HepG2 (cell line): ENCODE measurements around the gene E2F1. TPM values are rescaled to one million over a fixed set of nuclear protein-coding genes. Genes with fewer than 3 reads are reported as not detected.
A peak's percentile ranks its signal among the peaks of the same experiment; 100 is the strongest.

Experiments used
- ARID4A ChIP-seq: sonication (generic); formaldehyde crosslinking; IDR thresholded peaks from 2 replicates; pipeline ENCODE4 v1.5.0; 2020; ENCODE audit warnings: mild to moderate bottlenecking, missing genetic modification reagents, borderline replicate concordance
- EP300 ChIP-seq, 3 experiments: sonication (generic) in 1 of 3; formaldehyde crosslinking in 1 of 3; IDR thresholded peaks; 2 replicates each; pipeline versions ENCODE4 v1.5.1 to v1.6.1; 2011 to 2020; ENCODE audit warnings: low read depth in 2 of 3, low read length in 2 of 3, borderline replicate concordance in 1 of 3, improper control_type of control experiment in 1 of 3, mild to moderate bottlenecking in 1 of 3, missing genetic modification reagents in 1 of 3, moderate library complexity in 1 of 3
- MLXIP ChIP-seq: sonication (generic); formaldehyde crosslinking; IDR thresholded peaks from 2 replicates; pipeline ENCODE4 v1.9.0; 2021; ENCODE audit warnings: missing genetic modification reagents, borderline replicate concordance
- NFRKB ChIP-seq: fragments of 450-650 bp; IDR thresholded peaks from 2 replicates; pipeline ENCODE4 v1.6.1; 2017
- PAF1 ChIP-seq: IDR thresholded peaks from 2 replicates; pipeline ENCODE4 v1.6.1; 2016; ENCODE audit warnings: missing genetic modification reagents, missing compliant biosample characterization
- PCBP2 ChIP-seq: fragments of 200-400 bp; formaldehyde crosslinking; optimal IDR thresholded peaks from 2 replicates; pipeline ENCODE3; 2018; ENCODE audit warnings: low read length, low read depth; ENCODE audit not compliant: poor library complexity, severe bottlenecking
- RFX1 ChIP-seq: fragments of 450-650 bp; IDR thresholded peaks from 2 replicates; pipeline ENCODE4 v1.6.1; 2017
- SAP130 ChIP-seq: IDR thresholded peaks from 2 replicates; pipeline ENCODE4 v1.6.1; 2016; ENCODE audit warnings: low read depth
- SATB2 ChIP-seq: sonication (generic); formaldehyde crosslinking; IDR thresholded peaks from 2 replicates; pipeline ENCODE4 v1.5.0; 2020; ENCODE audit warnings: missing genetic modification reagents
- SMYD3 ChIP-seq: sonication (generic); formaldehyde crosslinking; IDR thresholded peaks from 2 replicates; pipeline ENCODE4 v1.8.1; 2023; ENCODE audit warnings: mild to moderate bottlenecking, missing genetic modification reagents
- SRY ChIP-seq: sonication (generic); formaldehyde crosslinking; IDR thresholded peaks from 2 replicates; pipeline ENCODE4 v1.8.0; 2022; ENCODE audit warnings: mild to moderate bottlenecking, missing genetic modification reagents
- TEAD3 ChIP-seq: optimal IDR thresholded peaks from 2 replicates; pipeline ENCODE3; 2016; ENCODE audit warnings: borderline replicate concordance
- THRA ChIP-seq: sonication (generic); formaldehyde crosslinking; IDR thresholded peaks from 2 replicates; pipeline ENCODE4 v1.4.0; 2020; ENCODE audit warnings: missing genetic modification reagents, borderline replicate concordance
- ZBTB42 ChIP-seq: sonication (generic); formaldehyde crosslinking; IDR thresholded peaks from 2 replicates; pipeline ENCODE4 v1.5.0; 2020; ENCODE audit warnings: mild to moderate bottlenecking, missing genetic modification reagents
- ZNF24 ChIP-seq: fragments of 450-650 bp; IDR thresholded peaks from 2 replicates; pipeline ENCODE4 v1.6.1; 2017; ENCODE audit warnings: antibody characterized with exemption, mild to moderate bottlenecking
- ZNF282 ChIP-seq: fragments of 450-650 bp; IDR thresholded peaks from 2 replicates; pipeline ENCODE4 v1.6.1; 2018; ENCODE audit not compliant: partially characterized antibody
- ZNF597 ChIP-seq: sonication (generic); formaldehyde crosslinking; IDR thresholded peaks from 2 replicates; pipeline ENCODE4 v1.5.0; 2020; ENCODE audit warnings: missing genetic modification reagents
- ZNF839 ChIP-seq: sonication (generic); formaldehyde crosslinking; IDR thresholded peaks from 2 replicates; pipeline ENCODE4 v1.4.0; 2020; ENCODE audit warnings: missing genetic modification reagents, mild to moderate bottlenecking, borderline replicate concordance
- polyA plus RNA-seq, 8 experiments: library from polyadenylated mRNA; depleted of rRNA in 3 of 8; stranded (reverse) in 7 of 8; unstranded in 1 of 8; fragments of >200 nt; fragmentation: Illumina TruSeq in 4 of 8; extraction: Trizol in 4 of 8; gene quantifications; 2 replicates each; pipeline versions ENCODE4 v1.2.1 to v1.2.3, GENCODE V29; 2011 to 2016; ENCODE audit warnings: low read depth in 4 of 8, missing spikeins in 1 of 8, mixed read lengths in 1 of 8; ENCODE audit not compliant: insufficient read depth in 1 of 8
- total RNA-seq, 5 experiments: library from RNA; depleted of rRNA; stranded (reverse); fragments of >200 nt; fragmentation: Illumina TruSeq; extraction: Trizol; gene quantifications; 2 replicates each; pipeline ENCODE4 v1.2.3, GENCODE V29; 2016; ENCODE audit warnings: low read depth in 1 of 5
- TF ChIP-seq, protein P1 (sequence below): sonication (generic); formaldehyde crosslinking; IDR thresholded peaks from 2 replicates; pipeline ENCODE4 v1.4.0; 2020; ENCODE audit warnings: mild to moderate bottlenecking, missing genetic modification reagents

E2F1 gene
- total and polyA plus RNA-seq, 2 of the 13 experiments (the other 11 are each of a cell fraction or from before 2014, with no cell fraction given): 25.5 to 39.4 TPM

DNA sequence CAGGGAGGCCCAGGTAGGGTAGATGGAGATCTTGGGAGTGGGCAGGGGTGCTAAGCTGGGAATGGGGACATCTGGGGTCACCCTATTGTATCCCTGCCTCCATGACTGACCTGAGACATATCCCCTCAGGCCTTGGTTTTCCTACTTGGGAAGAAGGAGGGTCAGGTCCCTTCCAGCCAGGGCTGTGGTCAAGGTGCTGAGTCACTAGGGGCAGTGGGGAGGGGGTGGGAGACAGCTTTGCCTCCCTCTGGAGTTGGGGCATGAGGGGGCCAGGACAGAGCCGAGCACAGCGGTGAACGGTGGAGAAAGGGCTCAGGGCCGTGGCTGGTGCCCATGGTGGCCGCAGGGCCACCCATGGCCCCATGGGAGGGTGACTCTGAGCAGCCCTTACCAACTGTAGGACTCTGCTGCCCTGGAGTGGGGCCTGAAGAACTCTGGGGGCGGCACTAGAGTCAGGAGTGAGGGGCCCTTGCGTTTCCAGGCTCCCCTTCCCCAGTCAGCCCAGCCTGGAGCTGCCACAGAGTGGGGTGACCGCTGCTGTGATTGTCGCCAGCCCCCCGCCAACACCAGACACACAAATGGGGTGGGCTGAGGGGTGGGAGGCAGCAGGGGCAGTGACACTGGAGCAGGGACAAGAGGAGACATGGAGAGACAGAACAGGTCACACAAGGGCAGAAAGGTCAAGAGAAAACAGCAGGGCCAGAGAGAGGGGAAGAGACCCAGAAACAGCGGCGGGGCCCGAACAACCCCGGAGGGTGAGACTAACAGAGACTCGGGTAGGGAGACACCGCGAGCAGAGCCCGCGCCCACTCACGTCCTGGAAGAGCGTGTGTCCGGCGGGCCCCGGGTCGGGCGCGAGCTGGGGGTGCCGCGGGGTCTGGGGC lies 12.5 kb downstream of the E2F1 start (continued):
- TF ChIP-seq ZBTB42: 0 out of 2 replicates have a peak, but pooled peaks have one; percentile 67
- TF ChIP-seq ARID4A (CRISPR knock-in tag): peak; percentile 54; the same call in 1 of the 2 replicates
- TF ChIP-seq ZNF597 (CRISPR knock-in tag): no peak
- TF ChIP-seq EP300 (IDR thresholded peaks at IDR 0.05; ENCODE audit: low read depth in 2 of 2, low read length in 2 of 2): 0 out of 4 replicates have a peak, but pooled peaks of 1 of the 2 experiments have one; percentile 42
- no peak for TF ChIP-seq EP300 (CRISPR knock-in tag; IDR thresholded peaks at IDR 0.05; ENCODE audit: borderline replicate concordance)
- TF ChIP-seq, protein P1, sequence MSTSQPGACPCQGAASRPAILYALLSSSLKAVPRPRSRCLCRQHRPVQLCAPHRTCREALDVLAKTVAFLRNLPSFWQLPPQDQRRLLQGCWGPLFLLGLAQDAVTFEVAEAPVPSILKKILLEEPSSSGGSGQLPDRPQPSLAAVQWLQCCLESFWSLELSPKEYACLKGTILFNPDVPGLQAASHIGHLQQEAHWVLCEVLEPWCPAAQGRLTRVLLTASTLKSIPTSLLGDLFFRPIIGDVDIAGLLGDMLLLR: no peak
- TF ChIP-seq PAF1 (CRISPR knock-in tag): no peak
- TF ChIP-seq SATB2: no peak; the same call in 1 of the 2 replicates
- TF ChIP-seq NFRKB: no peak
- TF ChIP-seq SMYD3 (CRISPR knock-in tag): no peak
- TF ChIP-seq SAP130 (CRISPR knock-in tag): no peak
- TF ChIP-seq ZNF839 (CRISPR knock-in tag): 0 out of 2 replicates have a peak, but pooled peaks have one; percentile 24
- no peak for TF ChIP-seq SRY
- no peak for TF ChIP-seq ZNF24
- no peak for TF ChIP-seq THRA
- TF ChIP-seq ZNF282: no peak
- TF ChIP-seq RFX1: no peak
- no peak for TF ChIP-seq MLXIP (CRISPR knock-in tag)
- no peak for TF ChIP-seq TEAD3 (CRISPR knock-in tag)
- TF ChIP-seq PCBP2: no peak
